Measurements from ENCODE around the gene RPS6KA1. TPM values are rescaled to one million over a fixed set of nuclear protein-coding genes. Genes with fewer than 3 reads are reported as not detected.

RPS6KA1 gene
- total and polyA plus RNA-seq, 2 of the 8 experiments (the other 6 are each of a cell fraction or from before 2014, with no cell fraction given), result 44.3 to 55.0 TPM

DNA sequence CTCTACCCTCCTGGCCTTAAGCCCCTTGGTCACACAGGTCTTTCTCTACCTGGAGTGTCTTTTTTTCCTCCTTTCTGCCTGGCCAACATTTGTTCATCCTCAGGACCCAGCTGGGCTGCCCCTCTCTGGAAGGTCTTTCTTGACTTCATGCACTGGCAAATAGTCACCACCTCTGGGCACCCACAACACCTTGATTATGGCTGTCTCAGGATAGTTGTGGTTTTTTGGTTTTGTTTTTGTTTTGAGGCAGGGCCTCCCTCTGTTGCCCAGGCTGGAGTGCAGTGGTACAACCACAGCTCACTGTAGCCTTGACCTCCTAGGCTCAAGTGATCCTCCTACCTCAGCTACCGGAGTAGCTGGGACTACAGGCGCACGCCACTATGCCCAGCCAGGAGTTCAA, 10.8 kb downstream of the RPS6KA1 start:
- Histone ChIP-seq H2AFZ (ENCODE audit: low read length) (no peak overlapping the region), H2BK20ac (ENCODE audit: low read length) (no peak overlapping the region), H3K27ac (ENCODE audit: low read depth, low read length) (no peak overlapping the region), H3K9ac (replicated peaks in 1 of 4; ENCODE audit: extremely low read depth in 1 of 4, low read depth in 3 of 4, low read length in 3 of 4) (no peak overlapping the region), H3K23ac (ENCODE audit: insufficient read length) (no peak overlapping the region), H2BK120ac (replicated peaks; ENCODE audit: low read depth, low read length) (no peak overlapping the region), H4K5ac (ENCODE audit: insufficient read length, low read depth, low read length) (no peak overlapping the region), H3K4me1 (replicated peaks in 1 of 4; ENCODE audit: control insufficient read depth in 3 of 4, insufficient read depth in 4 of 4, low read length in 3 of 4) (peaks cover 0 to 12% (median 7%) of the 10 kb centered on the region in 4 experiments; a peak in 6 of 7 replicates), H2BK12ac (ENCODE audit: low read depth, low read length) (no peak overlapping the region), H3K4me2 (ENCODE audit: insufficient read depth in 1 of 2, low read depth in 2 of 2, low read length in 2 of 2) (no peak overlapping the region), H4K91ac (replicated peaks; ENCODE audit: insufficient read length, low read length) (no peak overlapping the region), H4K8ac (ENCODE audit: extremely low read depth, insufficient read depth, low read length) (no peak overlapping the region), H3K4ac (replicated peaks; ENCODE audit: insufficient read length, low read depth, low read length) (no peak overlapping the region), H2AK5ac (ENCODE audit: low read depth, low read length) (no peak overlapping the region), H3K56ac (replicated peaks; ENCODE audit: insufficient read length, low read depth, low read length) (no peak overlapping the region), H2BK15ac (ENCODE audit: low read length) (no peak overlapping the region), H3K79me1 (ENCODE audit: low read depth, low read length) (peaks cover 10% of the 10 kb centered on the region), H3K18ac (ENCODE audit: extremely low read depth, low read length) (no peak overlapping the region), H2BK5ac (ENCODE audit: low read depth, low read length) (no peak overlapping the region), H3K4me3 (ENCODE audit: extremely low read depth in 1 of 4, insufficient read depth in 2 of 4, low read depth in 3 of 4, low read length in 4 of 4) (no peak overlapping the region), H4K20me1 (replicated peaks in 1 of 2; ENCODE audit: control insufficient read depth in 1 of 2, insufficient read depth in 2 of 2, low read length in 2 of 2) (peaks cover 17 to 31% of the 10 kb centered on the region in 2 experiments), H3K14ac (ENCODE audit: insufficient read length) (no peak overlapping the region), H3K9me3 (ENCODE audit: insufficient read depth in 2 of 2, low read depth in 1 of 2, low read length in 1 of 2) (no peaks in the 10 kb centered on the region), H3K27me3 (replicated peaks in 1 of 4; ENCODE audit: control insufficient read depth in 3 of 4, extremely low read depth in 1 of 4, insufficient read depth in 3 of 4, low read length in 3 of 4) (no peaks in the 10 kb centered on the region), H3K36me3 (ENCODE audit: control insufficient read depth in 2 of 4, insufficient read depth in 4 of 4, low read length in 3 of 4) (no peaks in the 10 kb centered on the region; a peak in 1 of 8 replicates), H3K79me2 (ENCODE audit: control insufficient read depth in 1 of 2, insufficient read depth in 2 of 2, low read length in 2 of 2) (peaks cover 0 to 6% of the 10 kb centered on the region in 2 experiments; a peak in 1 of 4 replicates), H3K23me2 (ENCODE audit: low read depth, low read length) (no peaks in the 10 kb centered on the region)
- POLR2A ChIA-PET (ENCODE audit: partially characterized antibody), result interaction anchor here (0.7 to 3.4 kb wide), 4 partner anchors 8 to 68 kb away, joined by 3 to 14 read pairs (median 12); partner anchors contain the start of genes HMGN2 and RPS6KA1
- FAIRE-seq, result no peak
- DNase-seq (ENCODE audit: low read depth in 1 of 2, low spot score in 2 of 2), result no peak
- WGBS, 2 experiments (ENCODE audit: extremely low coverage in 1 of 2, insufficient coverage in 1 of 2, insufficient read length in 1 of 2, insufficient replicate concordance in 2 of 2, low coverage in 1 of 2, low lambda C conversion rate in 2 of 2, missing lambda C conversion rate in 1 of 2), result 97% methylated on average over 3 of the region's 3 CpGs; no CpG with 5 or more reads in 1 of the 2 experiments
- CTCF ChIA-PET (ENCODE audit: partially characterized antibody), result interaction anchor here (0.6 to 6.3 kb wide), 10 partner anchors 12 to 402 kb away, joined by 3 to 88 read pairs (median 9); partner anchors contain the start of gene RPS6KA1
- TF ChIP-seq, protein P1, sequence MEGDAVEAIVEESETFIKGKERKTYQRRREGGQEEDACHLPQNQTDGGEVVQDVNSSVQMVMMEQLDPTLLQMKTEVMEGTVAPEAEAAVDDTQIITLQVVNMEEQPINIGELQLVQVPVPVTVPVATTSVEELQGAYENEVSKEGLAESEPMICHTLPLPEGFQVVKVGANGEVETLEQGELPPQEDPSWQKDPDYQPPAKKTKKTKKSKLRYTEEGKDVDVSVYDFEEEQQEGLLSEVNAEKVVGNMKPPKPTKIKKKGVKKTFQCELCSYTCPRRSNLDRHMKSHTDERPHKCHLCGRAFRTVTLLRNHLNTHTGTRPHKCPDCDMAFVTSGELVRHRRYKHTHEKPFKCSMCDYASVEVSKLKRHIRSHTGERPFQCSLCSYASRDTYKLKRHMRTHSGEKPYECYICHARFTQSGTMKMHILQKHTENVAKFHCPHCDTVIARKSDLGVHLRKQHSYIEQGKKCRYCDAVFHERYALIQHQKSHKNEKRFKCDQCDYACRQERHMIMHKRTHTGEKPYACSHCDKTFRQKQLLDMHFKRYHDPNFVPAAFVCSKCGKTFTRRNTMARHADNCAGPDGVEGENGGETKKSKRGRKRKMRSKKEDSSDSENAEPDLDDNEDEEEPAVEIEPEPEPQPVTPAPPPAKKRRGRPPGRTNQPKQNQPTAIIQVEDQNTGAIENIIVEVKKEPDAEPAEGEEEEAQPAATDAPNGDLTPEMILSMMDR (IDR thresholded peaks at IDR 0.05; ENCODE audit: control extremely low read depth in 1 of 3, insufficient read depth in 1 of 3, low read depth in 1 of 3, low read length in 3 of 3), result no peak
- no peak for TF ChIP-seq SIN3A (conservative IDR thresholded peaks at IDR 0.05 in 1 of 2, IDR thresholded peaks at IDR 0.05 in 1 of 2; ENCODE audit: low read depth in 1 of 2, low read length in 2 of 2)
- no peak for TF ChIP-seq TAF1 (IDR thresholded peaks at IDR 0.05; ENCODE audit: low read depth, low read length)
- TF ChIP-seq HDAC2 (IDR thresholded peaks at IDR 0.05; ENCODE audit: borderline replicate concordance in 1 of 2, low read depth in 2 of 2, low read length in 2 of 2), result no peak
- no peak for TF ChIP-seq NRF1 (IDR thresholded peaks at IDR 0.05; ENCODE audit: low read depth, low read length)
- no peak for TF ChIP-seq TBP (IDR thresholded peaks at IDR 0.05; ENCODE audit: low read depth, low read length)
- TF ChIP-seq, protein P2, sequence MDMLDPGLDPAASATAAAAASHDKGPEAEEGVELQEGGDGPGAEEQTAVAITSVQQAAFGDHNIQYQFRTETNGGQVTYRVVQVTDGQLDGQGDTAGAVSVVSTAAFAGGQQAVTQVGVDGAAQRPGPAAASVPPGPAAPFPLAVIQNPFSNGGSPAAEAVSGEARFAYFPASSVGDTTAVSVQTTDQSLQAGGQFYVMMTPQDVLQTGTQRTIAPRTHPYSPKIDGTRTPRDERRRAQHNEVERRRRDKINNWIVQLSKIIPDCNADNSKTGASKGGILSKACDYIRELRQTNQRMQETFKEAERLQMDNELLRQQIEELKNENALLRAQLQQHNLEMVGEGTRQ (IDR thresholded peaks at IDR 0.05; ENCODE audit: low read length), result no peak
- no peak for TF ChIP-seq SIX5 (IDR thresholded peaks at IDR 0.05; ENCODE audit: low read depth, low read length)
- TF ChIP-seq, protein P3, sequence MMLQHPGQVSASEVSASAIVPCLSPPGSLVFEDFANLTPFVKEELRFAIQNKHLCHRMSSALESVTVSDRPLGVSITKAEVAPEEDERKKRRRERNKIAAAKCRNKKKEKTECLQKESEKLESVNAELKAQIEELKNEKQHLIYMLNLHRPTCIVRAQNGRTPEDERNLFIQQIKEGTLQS (IDR thresholded peaks at IDR 0.05; ENCODE audit: insufficient read depth, low read depth, low read length), result no peak

Measured in H1 (cell line).